Glomerular visceral epithelial cell (primary cell): ENCODE data around the gene TMEM225B.
"Not testable (repeated sequence)": the region's sequence is repeated elsewhere in the genome, so short reads cannot be mapped to it uniquely, and the experiment has no call there.

Experiments
- DNase-seq: peaks from one replicate; pipeline ENCODE4 v3.0.0-alpha.2; 2016; ENCODE audit errors: extremely low spot score

TMEM225B gene

GRCh38 chr7:99653754-99654153, 55.7 kb downstream of the TMEM225B start:
- no peak for DNase-seq

GRCh38 chr7:99654626-99655025, 56.6 kb downstream of the TMEM225B start:
- not testable (repeated sequence) for DNase-seq

DNA sequence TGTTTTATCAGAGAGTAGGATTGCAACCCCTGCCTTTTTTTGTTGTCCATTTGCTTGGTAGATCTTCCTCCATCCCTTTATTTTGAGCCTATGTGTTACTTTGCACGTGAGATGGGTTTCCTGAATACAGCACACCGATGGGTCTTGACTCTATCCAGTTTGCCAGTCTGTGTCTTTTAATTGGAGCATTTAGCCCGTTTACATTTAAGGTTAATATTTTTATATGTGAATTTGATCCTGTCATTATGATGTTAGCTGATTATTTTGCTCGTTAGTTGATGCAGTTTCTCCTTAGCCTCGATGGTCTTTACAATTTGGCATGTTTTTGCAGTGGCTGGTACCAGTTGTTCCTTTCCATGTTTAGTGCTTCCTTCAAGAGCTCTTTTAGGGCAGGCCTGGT, 59.8 kb downstream of the TMEM225B start:
- DNase-seq = not testable (repeated sequence)
